MM.1S (cell line): ENCODE data around the gene MIGA2.

Experiments
- CTCF ChIP-seq: fragments of 300-600 bp; sonication (generic); IDR thresholded peaks from 2 replicates; pipeline ENCODE4 v1.5.1; 2016; ENCODE audit warnings: antibody characterized with exemption, low read length, mixed read lengths
- EZH2 ChIP-seq: fragments of 300-600 bp; sonication (generic); optimal IDR thresholded peaks from 2 replicates; pipeline ENCODE3; 2017; ENCODE audit warnings: low read depth, mild to moderate bottlenecking, antibody characterized with exemption, low read length, mixed read lengths
- EZH2phosphoT487 ChIP-seq: fragments of 300-600 bp; sonication (generic); IDR thresholded peaks from 2 replicates; pipeline ENCODE4 v1.6.1; 2018; ENCODE audit warnings: antibody characterized with exemption, low read length

DNA sequence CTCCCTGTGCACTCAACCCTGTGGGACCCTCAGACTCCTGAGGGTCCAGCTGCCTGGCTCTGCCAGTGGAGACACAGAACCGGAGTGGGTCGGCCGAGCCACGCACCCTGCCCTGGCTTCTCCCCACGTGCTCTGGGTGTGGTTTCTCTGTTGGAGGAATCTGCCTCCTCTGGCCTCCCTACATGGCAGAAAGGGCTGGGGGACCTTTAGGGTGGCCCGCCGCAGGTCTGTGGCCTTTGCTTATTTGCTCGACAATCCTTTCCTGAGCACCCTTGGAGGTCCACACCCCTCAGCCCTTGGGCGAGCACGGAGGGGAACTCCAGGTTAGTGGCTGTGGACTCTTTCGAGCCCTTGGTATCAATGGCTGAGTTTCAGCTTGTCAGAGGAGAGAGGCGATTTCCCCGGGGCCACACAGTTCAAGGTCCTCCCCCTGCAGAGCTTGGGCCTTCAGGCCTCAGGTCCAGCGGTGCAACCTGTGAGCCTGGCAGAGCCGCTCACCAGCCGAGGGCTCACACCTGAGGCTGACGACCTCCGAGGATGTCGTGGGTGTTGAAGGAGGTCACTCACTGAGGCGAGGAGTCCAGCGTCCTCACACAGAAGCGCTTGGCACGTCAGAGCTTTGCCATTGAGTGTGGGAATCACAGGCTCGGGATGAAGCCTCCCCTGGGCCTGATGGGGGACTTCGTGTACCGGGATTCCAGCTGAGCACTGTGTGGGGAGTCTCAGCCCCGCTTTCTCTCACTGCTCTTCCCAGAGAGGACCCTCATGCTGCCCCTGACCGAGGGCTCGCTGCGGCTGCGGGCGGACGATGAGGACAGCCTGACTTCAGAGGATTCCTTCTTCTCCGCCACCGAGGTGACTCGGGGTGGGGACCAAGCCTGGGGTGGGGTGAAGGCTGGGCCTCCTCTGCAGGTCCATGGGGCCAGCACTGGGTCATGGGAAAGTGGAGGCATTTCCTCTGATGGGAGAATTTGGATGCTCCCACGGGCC lies 23.7 kb downstream of the MIGA2 start:
- no peak for TF ChIP-seq CTCF
- TF ChIP-seq EZH2phosphoT487, result no peak
- TF ChIP-seq EZH2, result no peak
